Activated CD8-positive, alpha-beta T cell treated with anti-CD3 and anti-CD28 coated beads for 36 hours (primary cell): Measurements from ENCODE around the gene CACHD1. TPM values are rescaled to one million over a fixed set of nuclear protein-coding genes. Genes with fewer than 3 reads are reported as not detected.

Experiments
- ATAC-seq: fragments of 200-7000 bp; cut with Tn5 transposase; one replicate; pipeline ENCODE4 v1.10.0; 2021; ENCODE audit warnings: mild to moderate bottlenecking, moderate library complexity
- CTCF ChIA-PET: fragments of 350-600 bp; sonication (Branson Sonifier 250); formaldehyde crosslinking; loops from one replicate; lab custom pipeline; 2021; ENCODE audit warnings: antibody characterized with exemption; lab: Charles Lee
- POLR2A ChIA-PET: fragments of 350-600 bp; sonication (Branson Sonifier 250); formaldehyde crosslinking; loops from one replicate; lab custom pipeline; 2021; ENCODE audit warnings: antibody characterized with exemption; lab: Charles Lee
- DNase-seq: peaks from one replicate; pipeline ENCODE4 v3.0.0-alpha.2; 2020
- H3K27ac Mint-ChIP-seq: one replicate; pipeline ENCODE4 v1.8.0; 2021; ENCODE audit warnings: mild to moderate bottlenecking, mixed read lengths
- H3K27me3 Mint-ChIP-seq: one replicate; pipeline ENCODE4 v1.8.0; 2021; ENCODE audit warnings: mixed read lengths
- H3K36me3 Mint-ChIP-seq: one replicate; pipeline ENCODE4 v1.8.0; 2021; ENCODE audit warnings: low read depth, mixed read lengths
- H3K4me1 Mint-ChIP-seq: one replicate; pipeline ENCODE4 v1.8.0; 2021; ENCODE audit warnings: low read depth, mixed read lengths
- H3K4me3 Mint-ChIP-seq: one replicate; pipeline ENCODE4 v1.8.0; 2021; ENCODE audit warnings: mild to moderate bottlenecking, moderate library complexity, mixed read lengths
- H3K9me3 Mint-ChIP-seq: one replicate; pipeline ENCODE4 v1.8.0; 2021; ENCODE audit warnings: mixed read lengths
- CTCF ChIP-seq: fragments of 200-600 bp; IDR thresholded peaks from one replicate; pipeline ENCODE4 v1.8.0; 2022; ENCODE audit warnings: antibody characterized with exemption, mild to moderate bottlenecking
- intact Hi-C: fragments of 100-400 bp; cut with micrococcal nuclease; formaldehyde crosslinking; loops from one replicate; pipeline ENCODE4 v1.10.0; 2022
- total RNA-seq, 2 experiments: library from RNA; stranded (reverse); gene quantifications; one replicate each; pipeline ENCODE4 v1.2.3, GENCODE V29; 2021

Gene CACHD1
- total RNA-seq, 2 experiments from 2014 or later = 2.2 to 2.5 TPM

DNA sequence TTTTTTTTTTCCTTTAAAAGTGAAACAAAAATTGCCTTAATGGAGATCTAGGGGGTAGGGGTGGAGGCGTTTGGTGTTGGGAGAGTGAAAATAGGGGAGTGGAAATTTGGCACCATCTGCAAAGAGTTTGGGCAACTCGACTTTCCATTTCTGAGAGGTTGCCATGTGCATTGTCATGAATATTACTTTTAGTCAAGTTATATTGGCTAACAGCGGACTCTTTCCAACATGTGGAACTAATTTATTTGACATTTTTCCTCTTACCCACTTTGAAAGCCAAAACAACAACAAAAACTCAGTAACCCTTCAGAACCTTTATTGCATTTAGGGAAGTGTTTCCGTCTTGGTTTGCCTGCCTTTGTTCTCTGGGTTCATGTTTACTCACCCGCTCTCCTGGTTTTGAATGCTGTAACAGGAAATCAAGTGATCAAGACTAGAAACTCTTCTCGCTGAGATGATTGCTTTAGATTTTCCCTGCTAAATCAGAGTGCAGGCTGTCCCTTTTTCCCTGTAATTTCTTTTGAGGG is 70.4 kb downstream of the CACHD1 start:
- ATAC-seq = peak; percentile 45
- peak overlapping the region; percentile 82 for H3K27ac Mint-ChIP-seq
- no peaks in the 10 kb centered on the region for H3K9me3 Mint-ChIP-seq
- peaks cover 53% of the 10 kb centered on the region for H3K4me1 Mint-ChIP-seq
- ChIA-PET CTCF (no interaction called here), POLR2A (interaction anchor here (0.9 to 1.2 kb wide), 2 partner anchors 9 to 34 kb away, joined by 3 read pairs; no protein-coding TSS in a partner anchor)
- no peak for TF ChIP-seq CTCF
- intact Hi-C loops = no loop called here
- H3K36me3 Mint-ChIP-seq = no peaks in the 10 kb centered on the region
- peak; percentile 11 for DNase-seq
- no peaks in the 10 kb centered on the region for H3K27me3 Mint-ChIP-seq
- peak overlapping the region; percentile 51 for H3K4me3 Mint-ChIP-seq

GRCh38 chr1:64542118-64542517 is 72.2 kb downstream of the CACHD1 start:
- intact Hi-C loops = no loop called here
- POLR2A ChIA-PET = no interaction called here
- CTCF ChIA-PET = no interaction called here
- no peak overlapping the region for H3K27ac Mint-ChIP-seq
- no peak overlapping the region for H3K4me3 Mint-ChIP-seq
- H3K9me3 Mint-ChIP-seq = no peaks in the 10 kb centered on the region
- no peak for DNase-seq
- no peaks in the 10 kb centered on the region for H3K36me3 Mint-ChIP-seq
- ATAC-seq = no peak
- H3K4me1 Mint-ChIP-seq = peaks cover 61% of the 10 kb centered on the region
- no peak for TF ChIP-seq CTCF
- H3K27me3 Mint-ChIP-seq = no peaks in the 10 kb centered on the region

- no peak for DNase-seq
- no peak for TF ChIP-seq CTCF
- Mint-ChIP-seq H3K9me3 (no peaks in the 10 kb centered on the region), H3K4me1 (peaks cover 51% of the 10 kb centered on the region), H3K36me3 (no peaks in the 10 kb centered on the region), H3K4me3 (no peak overlapping the region), H3K27ac (no peak overlapping the region), H3K27me3 (no peaks in the 10 kb centered on the region)
- ATAC-seq = no peak
- CTCF ChIA-PET = no interaction called here
- intact Hi-C loops = no loop called here
- POLR2A ChIA-PET = no interaction called here
Observed at GRCh38 chr1:64543831-64544230, 73.9 kb downstream of the CACHD1 start.

DNA sequence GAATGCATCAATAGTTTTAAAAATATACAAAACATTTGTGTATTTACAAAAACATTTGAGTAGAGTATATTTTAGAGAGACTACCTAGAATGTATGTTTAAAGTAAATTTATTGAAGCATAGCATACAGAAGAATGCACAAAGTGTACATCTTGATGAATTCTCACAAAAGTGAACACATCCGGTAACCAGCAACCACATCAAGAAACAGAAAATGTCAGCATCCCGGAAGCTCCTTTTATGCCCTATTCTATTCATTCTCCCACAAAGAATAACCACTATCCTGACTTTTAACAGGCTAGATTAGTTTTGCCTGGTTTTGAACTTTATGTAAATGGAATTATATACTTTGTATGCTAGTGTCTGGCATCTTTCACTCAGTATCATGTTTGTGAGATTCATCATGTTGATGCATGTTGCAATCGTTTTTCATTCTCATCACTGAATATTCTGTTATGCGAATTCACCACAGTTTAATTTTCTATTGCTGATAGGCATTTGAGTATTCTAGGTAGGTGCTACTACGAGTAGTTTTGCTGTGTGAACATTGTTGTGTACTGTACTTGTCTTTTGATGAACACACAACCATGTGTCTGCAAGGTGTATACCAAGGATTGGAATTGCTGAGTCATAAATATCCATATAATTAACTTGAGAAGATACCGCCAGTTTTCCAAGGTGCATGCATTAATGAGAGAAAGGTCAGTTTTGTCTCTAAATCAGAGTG is 75.4 kb downstream of the CACHD1 start:
- H3K9me3 Mint-ChIP-seq = no peaks in the 10 kb centered on the region

More for the DNA sequence above, 75.4 kb downstream of the CACHD1 start:
- Mint-ChIP-seq H3K27me3 (no peaks in the 10 kb centered on the region), H3K27ac (peak overlapping the region; percentile 26), H3K36me3 (no peaks in the 10 kb centered on the region), H3K4me1 (peaks cover 48% of the 10 kb centered on the region), H3K4me3 (no peak overlapping the region)
- CTCF ChIA-PET = no interaction called here
- POLR2A ChIA-PET = no interaction called here
- no peak for TF ChIP-seq CTCF
- DNase-seq (peak; percentile 36), ATAC-seq (peak; percentile 65)
- intact Hi-C loops = no loop called here
